CD4-positive, alpha-beta memory T cell (primary cell): ENCODE data around the gene SLC25A42. TPM values are rescaled to one million over a fixed set of nuclear protein-coding genes. Genes with fewer than 3 reads are reported as not detected.

ENCODE experiments used
- CTCF ChIA-PET: fragments of 350-600 bp; sonication (Branson Sonifier 250); formaldehyde crosslinking; loops from one replicate; lab custom pipeline; 2021; ENCODE audit warnings: inconsistent platforms; ENCODE audit not compliant: partially characterized antibody; lab: Charles Lee
- POLR2A ChIA-PET: fragments of 350-600 bp; sonication (Branson Sonifier 250); formaldehyde crosslinking; loops from one replicate; lab custom pipeline; 2021; ENCODE audit not compliant: partially characterized antibody; lab: Charles Lee
- DNase-seq, 5 donors: peaks; one replicate each; pipeline versions ENCODE4 v3.0.0 to v3.0.0-alpha.2; 2020 to 2022; ENCODE audit warnings: mixed read lengths in 1 of 5
- H3K27ac ChIP-seq: one replicate; pipeline ENCODE4 v1.7.0; 2013; ENCODE audit warnings: low read depth, low read length
- H3K27me3 ChIP-seq: 2 replicates; pipeline ENCODE4 v1.7.0; 2013; ENCODE audit warnings: mild to moderate bottlenecking, low read length, moderate library complexity; ENCODE audit not compliant: insufficient read depth
- H3K36me3 ChIP-seq: 2 replicates; pipeline ENCODE4 v1.7.0; 2013; ENCODE audit warnings: mild to moderate bottlenecking, low read length, moderate library complexity; ENCODE audit not compliant: insufficient read depth
- H3K4me1 ChIP-seq: 2 replicates; pipeline ENCODE4 v1.7.0; 2013; ENCODE audit warnings: mild to moderate bottlenecking, low read length, moderate library complexity; ENCODE audit not compliant: insufficient read depth
- H3K4me3 ChIP-seq, 2 donors: one replicate each; pipeline ENCODE4 v1.7.0; 2013; ENCODE audit warnings: low read length in 2 of 2, mild to moderate bottlenecking in 1 of 2
- H3K9me3 ChIP-seq, 2 donors: one replicate each; pipeline ENCODE4 v1.7.0; 2013; ENCODE audit warnings: low read length in 2 of 2, control low read depth in 1 of 2; ENCODE audit not compliant: control insufficient read depth in 1 of 2
- H3K27ac Mint-ChIP-seq, 7 donors: one replicate each; pipeline ENCODE4 v1.8.0; 2020 to 2021; ENCODE audit warnings: mixed read lengths in 7 of 7, mild to moderate bottlenecking in 6 of 7, inconsistent platforms in 3 of 7, moderate library complexity in 3 of 7
- H3K27me3 Mint-ChIP-seq, 2 donors: one replicate each; pipeline ENCODE4 v1.8.0; 2020 to 2021; ENCODE audit warnings: mixed read lengths in 2 of 2
- H3K36me3 Mint-ChIP-seq, 2 donors: one replicate each; pipeline ENCODE4 v1.8.0; 2020 to 2021; ENCODE audit warnings: mixed read lengths in 2 of 2, inconsistent platforms in 1 of 2, mild to moderate bottlenecking in 1 of 2
- H3K4me1 Mint-ChIP-seq, 4 donors: one replicate each; pipeline ENCODE4 v1.8.0; 2020 to 2021; ENCODE audit warnings: mixed read lengths in 4 of 4, mild to moderate bottlenecking in 1 of 4
- H3K4me3 Mint-ChIP-seq, 8 donors: one replicate each; pipeline ENCODE4 v1.8.0; 2020 to 2021; ENCODE audit warnings: mixed read lengths in 8 of 8, mild to moderate bottlenecking in 7 of 8, moderate library complexity in 6 of 8, inconsistent platforms in 3 of 8
- H3K9me3 Mint-ChIP-seq, 8 donors: one replicate each; pipeline ENCODE4 v1.8.0; 2020 to 2021; ENCODE audit warnings: mixed read lengths in 8 of 8, mild to moderate bottlenecking in 5 of 8, inconsistent platforms in 3 of 8, moderate library complexity in 1 of 8
- intact Hi-C: fragments of 100-400 bp; cut with micrococcal nuclease; formaldehyde crosslinking; loops from one replicate; pipeline ENCODE4 v1.15.1; 2023
- polyA plus RNA-seq, 2 donors: library from polyadenylated mRNA; unstranded; fragments of 300-500 nt; fragmentation: Illumina TruSeq; gene quantifications; one replicate each; pipeline ENCODE4 v1.2.3, GENCODE V29; 2021
- total RNA-seq, 2 experiments: library from RNA; stranded (reverse); gene quantifications; one replicate each; pipeline ENCODE4 v1.2.3, GENCODE V29; 2021

SLC25A42 gene
- total and polyA plus RNA-seq, 4 experiments from 2014 or later, result 11.3 to 31.6 (median 21.0) TPM

DNA sequence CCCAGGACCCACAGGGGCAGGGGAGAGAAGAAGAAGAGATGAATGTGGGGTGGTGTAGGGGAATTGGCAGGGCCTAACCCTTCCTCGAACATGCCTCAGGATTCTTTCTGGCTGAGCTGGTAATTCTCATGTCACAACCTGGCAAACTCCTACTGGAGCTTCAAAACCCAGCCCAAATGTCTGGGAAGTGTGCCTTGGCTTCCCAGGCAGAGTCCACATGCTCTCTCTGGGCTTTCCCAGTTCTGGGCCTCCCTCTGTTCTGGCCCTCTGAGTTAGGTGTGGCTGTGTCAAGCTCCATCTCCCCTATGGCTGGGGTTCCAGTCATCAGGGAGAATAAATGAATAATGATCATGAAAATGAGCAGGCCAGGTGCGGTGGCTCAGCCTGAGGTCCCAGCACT is 85.6 kb downstream of the SLC25A42 start:
- no peaks in the 10 kb centered on the region for H3K4me1 Mint-ChIP-seq
- peak overlapping the region in 3 of 7 donors; percentile 17 to 72 (median 19) for H3K27ac Mint-ChIP-seq
- CTCF ChIA-PET, result interaction anchor here (0.7 to 2.3 kb wide), 2 partner anchors 25 to 26 kb away, joined by 3 to 6 read pairs; no protein-coding TSS in a partner anchor
- H3K27ac ChIP-seq, result no peak overlapping the region
- peaks cover 8% of the 10 kb centered on the region for H3K36me3 ChIP-seq
- no peaks in the 10 kb centered on the region for H3K27me3 ChIP-seq
- intact Hi-C loops, result loop anchor here (5.0 kb wide), 1 partner anchor 213 kb away; no protein-coding TSS in a partner anchor
- H3K36me3 Mint-ChIP-seq, result peaks cover 4 to 14% of the 10 kb centered on the region in 2 donors
- no peak overlapping the region for H3K4me3 Mint-ChIP-seq
- no peaks in the 10 kb centered on the region for H3K4me1 ChIP-seq
- no peaks in the 10 kb centered on the region for H3K9me3 ChIP-seq
- H3K4me3 ChIP-seq, result no peak overlapping the region
- no peaks in the 10 kb centered on the region for H3K9me3 Mint-ChIP-seq
- DNase-seq, result no peak
- POLR2A ChIA-PET, result no interaction called here
- no peaks in the 10 kb centered on the region for H3K27me3 Mint-ChIP-seq

DNA sequence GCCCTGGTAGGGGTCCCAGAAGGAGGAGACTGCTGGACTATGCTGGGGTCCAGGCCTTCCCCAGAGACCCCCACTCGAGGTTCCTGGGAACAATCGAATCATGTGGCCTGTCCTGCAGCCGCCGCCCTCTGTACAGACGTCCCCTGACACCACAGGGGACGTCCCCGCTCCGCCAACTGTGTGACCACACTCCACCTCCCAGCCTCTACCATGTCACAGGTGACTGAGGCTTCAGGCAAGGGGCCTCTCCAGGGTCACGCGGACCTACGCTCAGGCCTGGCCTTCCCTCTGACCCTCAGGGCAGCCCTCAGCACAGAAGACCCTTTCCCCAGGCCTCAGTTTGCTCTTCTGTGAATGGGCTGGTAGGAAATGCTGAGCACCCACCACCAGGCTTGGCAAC is 87.6 kb downstream of the SLC25A42 start:
- H3K27ac Mint-ChIP-seq, result no peak overlapping the region
- H3K4me1 ChIP-seq, result no peaks in the 10 kb centered on the region

DNA sequence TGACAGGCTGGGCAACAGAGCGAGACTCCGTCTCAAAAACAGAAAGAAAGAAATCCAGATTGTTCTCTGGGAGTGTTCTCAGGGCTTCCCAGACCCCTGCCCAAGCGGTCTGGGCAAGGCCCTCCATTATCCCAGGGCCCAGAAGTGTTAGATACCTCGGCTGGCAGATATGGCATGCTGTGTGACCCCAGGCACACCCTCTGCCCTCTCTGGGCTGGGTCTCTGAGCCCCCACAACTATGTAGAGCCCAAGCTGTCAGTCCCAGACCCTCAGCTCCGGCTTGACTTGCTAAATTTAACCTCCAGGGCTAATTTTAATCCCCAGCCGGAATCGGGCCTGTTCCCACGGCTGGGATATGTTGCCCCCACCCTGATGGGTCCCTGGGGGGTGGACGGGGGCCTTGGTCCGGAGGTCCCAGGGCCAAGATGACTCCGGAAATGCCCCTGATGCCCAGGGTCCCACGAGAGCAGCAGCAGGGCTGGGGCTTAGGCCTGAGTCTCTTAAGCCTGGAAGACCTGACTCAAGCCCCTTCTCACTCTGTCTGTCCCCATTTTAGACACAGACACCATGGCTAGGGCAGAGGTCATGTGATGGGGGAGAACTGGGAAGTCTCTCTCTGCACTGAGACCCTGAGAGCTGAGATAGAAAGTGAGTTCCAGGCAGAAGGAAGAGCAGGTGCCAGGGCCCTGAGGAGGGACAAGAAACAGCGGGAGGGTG is 89.0 kb downstream of the SLC25A42 start:
- Histone ChIP-seq H3K4me1 (no peaks in the 10 kb centered on the region), H3K27ac (no peak overlapping the region), H3K9me3 (no peaks in the 10 kb centered on the region), H3K4me3 (no peak overlapping the region), H3K36me3 (peaks cover 8% of the 10 kb centered on the region), H3K27me3 (no peaks in the 10 kb centered on the region)
- ChIA-PET CTCF (interaction anchor here (0.6 kb wide), 1 partner anchor 12 kb away, joined by 4 read pairs; no protein-coding TSS in a partner anchor), POLR2A (no interaction called here)
- H3K9me3 Mint-ChIP-seq, result no peaks in the 10 kb centered on the region
- no peak overlapping the region for H3K27ac Mint-ChIP-seq
- no peak overlapping the region for H3K4me3 Mint-ChIP-seq
- no peaks in the 10 kb centered on the region for H3K27me3 Mint-ChIP-seq
- no peaks in the 10 kb centered on the region for H3K4me1 Mint-ChIP-seq
- DNase-seq, result no peak
- intact Hi-C loops, result no loop called here
- H3K36me3 Mint-ChIP-seq, result peaks cover 16 to 26% of the 10 kb centered on the region in 2 donors

More for the DNA sequence above, 87.6 kb downstream of the SLC25A42 start:
- intact Hi-C loops, result no loop called here
- no peak for DNase-seq
- no peak overlapping the region for H3K4me3 Mint-ChIP-seq
- peaks cover 8% of the 10 kb centered on the region for H3K36me3 ChIP-seq
- H3K9me3 Mint-ChIP-seq, result no peaks in the 10 kb centered on the region
- ChIA-PET POLR2A (no interaction called here), CTCF (interaction anchor here (2.3 kb wide), 1 partner anchor 23 kb away, joined by 6 read pairs; no protein-coding TSS in a partner anchor)
- H3K4me1 Mint-ChIP-seq, result no peaks in the 10 kb centered on the region
- H3K9me3 ChIP-seq, result no peaks in the 10 kb centered on the region
- no peak overlapping the region for H3K27ac ChIP-seq
- no peak overlapping the region for H3K4me3 ChIP-seq
- H3K27me3 ChIP-seq, result no peaks in the 10 kb centered on the region
- peaks cover 14 to 17% of the 10 kb centered on the region in 2 donors for H3K36me3 Mint-ChIP-seq
- H3K27me3 Mint-ChIP-seq, result no peaks in the 10 kb centered on the region

DNA sequence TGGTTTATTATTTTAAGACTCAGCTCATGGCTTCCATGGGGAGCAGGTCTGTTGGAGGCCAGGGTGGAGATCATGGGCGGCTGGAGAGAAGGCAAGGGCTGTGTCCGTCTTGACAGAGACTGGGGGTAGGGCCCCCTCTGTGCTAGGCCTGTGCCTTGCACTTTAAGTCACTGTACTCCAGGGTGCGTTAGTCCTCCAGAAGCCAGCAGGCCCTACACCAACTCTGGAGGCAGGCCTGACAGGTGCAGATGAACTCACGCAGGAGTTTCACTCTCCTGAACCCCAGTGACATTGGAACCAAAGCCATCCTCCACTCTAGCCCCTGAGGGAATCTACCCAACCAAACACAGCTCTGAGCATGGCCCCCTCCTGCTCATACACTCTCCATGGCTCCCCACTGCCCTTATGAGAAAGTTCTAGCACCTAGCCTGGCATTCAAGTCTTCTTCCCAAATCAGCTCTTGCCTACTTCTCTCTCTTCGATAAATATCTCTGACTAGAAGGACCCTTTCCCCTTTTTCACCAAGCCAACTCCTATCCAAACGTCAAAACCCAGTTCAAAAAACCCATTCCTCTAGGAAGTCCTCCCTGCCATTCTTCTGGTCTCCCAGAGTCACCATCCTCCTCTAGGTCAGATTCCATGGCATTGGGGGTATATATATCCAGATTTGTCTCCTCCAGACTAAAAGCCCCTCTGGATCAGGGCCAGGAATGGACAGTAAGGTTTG is 91.1 kb downstream of the SLC25A42 start:
- peaks cover 10 to 22% of the 10 kb centered on the region in 2 donors for H3K36me3 Mint-ChIP-seq
- H3K9me3 Mint-ChIP-seq, result no peaks in the 10 kb centered on the region
- Histone ChIP-seq H3K4me1 (no peaks in the 10 kb centered on the region), H3K9me3 (no peaks in the 10 kb centered on the region), H3K27ac (no peak overlapping the region), H3K36me3 (no peaks in the 10 kb centered on the region), H3K27me3 (no peaks in the 10 kb centered on the region), H3K4me3 (no peak overlapping the region)
- no peaks in the 10 kb centered on the region for H3K27me3 Mint-ChIP-seq
- no peaks in the 10 kb centered on the region for H3K4me1 Mint-ChIP-seq
- DNase-seq, result no peak
- no peak overlapping the region for H3K4me3 Mint-ChIP-seq
- ChIA-PET POLR2A (no interaction called here), CTCF (interaction anchor here (3.4 kb wide), 1 partner anchor 20 kb away, joined by 25 read pairs; no protein-coding TSS in a partner anchor)
- intact Hi-C loops, result no loop called here
- no peak overlapping the region for H3K27ac Mint-ChIP-seq

DNA sequence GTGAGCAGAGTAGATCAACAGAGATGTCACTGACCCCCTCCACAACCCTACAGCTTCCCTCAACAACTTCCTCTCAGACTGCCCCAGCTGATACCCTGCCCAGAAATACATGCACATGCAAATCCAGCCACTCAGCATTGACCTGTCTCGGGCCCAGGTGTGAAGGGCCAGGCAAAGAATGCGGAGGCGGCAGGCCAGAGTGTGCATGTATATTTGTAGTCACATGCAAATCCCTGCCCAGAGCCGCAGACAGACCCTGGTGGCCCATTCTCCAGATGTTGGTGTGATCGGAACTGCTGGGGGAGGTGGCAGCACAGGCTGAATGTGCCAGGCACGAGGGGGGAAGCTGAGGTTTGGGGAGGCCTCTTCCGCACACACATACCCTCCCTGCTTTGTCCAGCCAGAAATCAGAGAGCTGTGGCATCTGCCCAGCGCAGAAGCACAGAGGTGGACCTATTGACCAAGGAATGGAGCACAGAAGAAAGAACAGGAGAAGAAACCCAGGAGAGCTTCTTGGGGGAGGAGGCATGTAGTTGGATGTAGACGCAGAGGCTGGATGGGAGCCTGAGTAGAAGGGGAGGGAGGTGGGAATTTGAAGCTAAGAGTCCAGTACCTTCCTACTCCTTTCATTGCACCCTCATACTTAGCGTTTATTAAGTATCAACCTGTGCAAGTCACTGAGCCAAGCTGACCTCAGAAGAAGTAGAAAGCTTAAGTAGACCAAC is 91.9 kb downstream of the SLC25A42 start:
- Mint-ChIP-seq H3K9me3 (no peaks in the 10 kb centered on the region), H3K36me3 (peaks cover 10 to 22% of the 10 kb centered on the region in 2 donors), H3K27me3 (no peaks in the 10 kb centered on the region), H3K27ac (no peak overlapping the region), H3K4me1 (no peaks in the 10 kb centered on the region), H3K4me3 (no peak overlapping the region)
- Histone ChIP-seq H3K4me3 (no peak overlapping the region), H3K27ac (no peak overlapping the region), H3K27me3 (no peaks in the 10 kb centered on the region), H3K9me3 (no peaks in the 10 kb centered on the region), H3K4me1 (no peaks in the 10 kb centered on the region), H3K36me3 (no peaks in the 10 kb centered on the region)
- DNase-seq, result no peak
- ChIA-PET CTCF (interaction anchor here (1.4 to 3.4 kb wide), 2 partner anchors 15 to 19 kb away, joined by 3 to 25 read pairs; no protein-coding TSS in a partner anchor), POLR2A (no interaction called here)
- intact Hi-C loops, result no loop called here

DNA sequence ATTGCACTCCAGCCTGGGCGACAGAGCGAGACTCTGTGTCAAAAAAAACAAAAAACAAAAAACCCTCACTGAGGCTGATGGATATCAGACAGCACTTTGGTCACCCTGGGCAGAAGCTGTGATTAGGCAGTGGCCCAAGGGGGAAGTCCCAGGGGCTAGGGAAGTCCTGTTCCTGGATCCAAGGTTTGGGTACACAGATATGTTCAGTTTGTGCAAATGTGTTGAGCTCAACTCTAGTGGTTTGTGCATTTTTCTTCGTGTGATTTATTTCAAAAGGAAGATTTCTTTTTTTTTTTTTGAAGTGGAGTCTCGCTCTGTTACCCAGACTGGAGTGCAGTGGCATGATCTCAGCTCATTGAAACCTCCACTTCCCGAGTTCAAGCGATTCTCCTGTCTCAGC is 94.0 kb downstream of the SLC25A42 start:
- no peaks in the 10 kb centered on the region for H3K36me3 ChIP-seq
- ChIA-PET POLR2A (interaction anchor here (1.0 kb wide), 1 partner anchor 10 kb away, joined by 3 read pairs; no protein-coding TSS in a partner anchor), CTCF (interaction anchor here (0.7 to 3.4 kb wide), 5 partner anchors 12 to 157 kb away, joined by 3 to 25 read pairs (median 3); no protein-coding TSS in a partner anchor)
- no peaks in the 10 kb centered on the region for H3K27me3 ChIP-seq
- intact Hi-C loops, result no loop called here
- Mint-ChIP-seq H3K9me3 (no peaks in the 10 kb centered on the region), H3K27me3 (no peaks in the 10 kb centered on the region), H3K4me1 (peaks cover 0 to 2% (median under 1%) of the 10 kb centered on the region in 4 donors), H3K36me3 (peaks cover 11 to 22% of the 10 kb centered on the region in 2 donors), H3K4me3 (no peak overlapping the region), H3K27ac (no peak overlapping the region)
- DNase-seq, result no peak
- no peaks in the 10 kb centered on the region for H3K4me1 ChIP-seq
- H3K4me3 ChIP-seq, result no peak overlapping the region
- no peaks in the 10 kb centered on the region for H3K9me3 ChIP-seq
- H3K27ac ChIP-seq, result no peak overlapping the region
